Lower leg skin (tissue), 3 donors: ENCODE measurements around the gene NBAS.

Experiments used
- CTCF ChIP-seq, 3 donors: fragments of 450-650 bp; IDR thresholded peaks; one replicate each; pipeline ENCODE4 v1.5.1; 2016; ENCODE audit warnings: antibody characterized with exemption in 3 of 3, mild to moderate bottlenecking in 3 of 3, moderate library complexity in 2 of 3
- POLR2A ChIP-seq, 2 donors: fragments of 450-650 bp; IDR thresholded peaks; one replicate each; pipeline ENCODE4 v1.6.1; 2016 to 2017; ENCODE audit warnings: antibody characterized with exemption in 2 of 2, mild to moderate bottlenecking in 1 of 2, moderate library complexity in 1 of 2

- no peak for TF ChIP-seq CTCF (IDR thresholded peaks at IDR 0.05)
- no peak for TF ChIP-seq POLR2A (IDR thresholded peaks at IDR 0.05)
Measured at GRCh38 chr2:15559379-15560139, 1.6 kb downstream of the NBAS start.
